AG09319 (cell line): ENCODE measurements around the gene OR2H2.

Experiments used
- DNase-seq: peaks from one replicate; pipeline ENCODE4 v3.0.0-alpha.2; 2010; ENCODE audit warnings: low read depth; ENCODE audit errors: extremely low read depth
- CTCF ChIP-seq: IDR thresholded peaks from 2 replicates; pipeline ENCODE4 v1.5.1; 2011; ENCODE audit warnings: low read depth, mild to moderate bottlenecking, inconsistent platforms, low read length, moderate library complexity

The OR2H2 gene

GRCh38 chr6:29625337-29625930 is 40.5 kb downstream of the OR2H2 start:
- DNase-seq: no peak
- no peak for TF ChIP-seq CTCF

- no peak for DNase-seq
- TF ChIP-seq CTCF: no peak
Measured at GRCh38 chr6:29626948-29627754, 42.2 kb downstream of the OR2H2 start.

- DNase-seq: peak; percentile 59
- no peak for TF ChIP-seq CTCF
Measured at GRCh38 chr6:29627755-29628418, 43.0 kb downstream of the OR2H2 start.

GRCh38 chr6:29628419-29629281 is 43.7 kb downstream of the OR2H2 start:
- TF ChIP-seq CTCF: peak; percentile 87
- DNase-seq: peak; percentile 40

- no peak for TF ChIP-seq CTCF
- no peak for DNase-seq
Measured at GRCh38 chr6:29629571-29629970, 44.6 kb downstream of the OR2H2 start.

GRCh38 chr6:29630315-29630714 is 45.4 kb downstream of the OR2H2 start:
- TF ChIP-seq CTCF: no peak
- DNase-seq: no peak
